CD1c-positive myeloid dendritic cell (primary cell): ENCODE measurements around the gene ANKRD39.
A peak's percentile ranks its signal among the peaks of the same experiment; 100 is the strongest.

Experiments used
- DNase-seq: peaks from one replicate; pipeline ENCODE4 v3.0.0-alpha.2; 2016; ENCODE audit errors: extremely low spot score

ANKRD39 gene

DNA sequence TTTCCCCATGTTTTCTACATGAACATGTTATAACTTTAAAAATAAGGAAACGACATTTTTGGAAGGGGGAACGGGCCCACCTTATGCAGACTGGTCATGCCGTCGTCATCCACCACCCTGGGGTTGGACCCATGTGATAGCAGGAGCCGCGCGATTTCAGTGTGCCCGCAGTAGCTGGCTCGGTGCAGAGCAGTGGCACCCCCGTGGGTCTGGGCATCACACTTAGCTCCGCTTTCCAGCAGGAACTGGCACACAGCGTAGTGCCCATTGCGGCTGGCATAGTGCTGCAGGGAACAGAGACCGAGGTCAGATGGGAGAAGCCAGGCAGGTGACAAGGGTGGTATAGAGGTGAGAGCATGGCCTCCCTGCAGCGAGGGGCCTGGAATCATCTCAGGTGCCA is 4.5 kb downstream of the ANKRD39 start:
- DNase-seq = no peak

GRCh38 chr2:96852667-96853066 is 5.1 kb downstream of the ANKRD39 start:
- no peak for DNase-seq

DNA sequence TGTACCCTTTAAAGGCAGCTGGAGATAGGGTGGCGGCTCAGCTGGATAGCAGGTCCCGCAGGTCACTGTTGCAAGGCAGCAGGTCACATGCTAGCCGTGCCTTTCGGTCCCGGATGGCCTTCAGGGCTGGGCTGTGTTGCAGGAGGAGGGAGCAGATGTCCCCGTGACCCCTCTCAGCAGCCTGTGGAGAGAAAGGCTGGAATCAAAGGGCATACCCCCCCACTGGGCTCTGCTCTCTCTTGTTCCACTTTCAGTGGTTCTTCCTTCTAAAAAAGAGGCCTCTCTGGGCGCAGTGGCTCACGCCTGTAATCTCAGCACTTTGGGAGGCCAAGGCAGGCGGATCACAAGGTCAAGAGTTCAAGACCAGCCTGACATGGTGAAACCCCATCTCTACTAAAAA is 9.6 kb downstream of the ANKRD39 start:
- no peak for DNase-seq

DNA sequence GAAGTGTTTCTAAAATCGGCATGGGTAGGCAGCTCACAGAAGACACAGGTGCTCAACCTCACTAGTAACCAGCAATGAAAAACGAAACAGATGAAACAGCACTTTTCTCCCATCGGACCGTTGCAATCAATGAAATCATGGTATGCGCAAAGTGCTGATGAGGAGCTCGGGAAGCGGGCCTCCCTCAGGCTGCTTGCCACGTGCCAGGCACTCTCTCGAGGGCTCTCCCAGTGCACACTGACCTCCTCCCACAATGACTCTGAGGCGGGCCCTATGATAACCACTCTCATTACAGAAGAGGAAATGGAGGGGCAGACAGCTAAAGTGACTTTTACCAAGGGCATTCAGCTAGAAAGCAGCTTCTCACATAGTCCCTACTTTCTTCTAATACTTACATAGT is 10.2 kb downstream of the ANKRD39 start:
- DNase-seq = no peak

- DNase-seq = no peak
These were observed 11.0 kb downstream of the ANKRD39 start for GRCh38 chr2:96846825-96847224.

DNA sequence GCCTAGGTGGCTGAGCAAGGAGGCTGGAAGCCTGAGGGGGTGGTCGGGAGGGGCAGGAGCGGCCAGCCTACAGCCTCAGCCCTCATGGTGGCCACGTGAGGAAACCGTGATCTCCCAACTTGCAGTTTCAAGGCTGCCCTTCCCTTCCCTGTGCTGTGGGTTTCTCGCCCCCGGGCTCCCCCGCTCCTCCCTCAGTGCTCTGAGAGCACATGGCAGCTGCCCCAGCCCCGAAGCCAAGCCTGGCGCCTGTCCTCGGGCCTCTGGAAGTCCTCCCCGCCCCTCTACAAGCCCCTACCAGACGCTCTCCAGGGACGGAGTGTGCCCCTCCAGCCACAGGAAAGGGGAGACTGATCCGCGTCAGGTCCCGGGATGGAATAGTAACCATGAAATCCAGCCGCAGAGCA is 13.4 kb downstream of the ANKRD39 start:
- DNase-seq = no peak

DNA sequence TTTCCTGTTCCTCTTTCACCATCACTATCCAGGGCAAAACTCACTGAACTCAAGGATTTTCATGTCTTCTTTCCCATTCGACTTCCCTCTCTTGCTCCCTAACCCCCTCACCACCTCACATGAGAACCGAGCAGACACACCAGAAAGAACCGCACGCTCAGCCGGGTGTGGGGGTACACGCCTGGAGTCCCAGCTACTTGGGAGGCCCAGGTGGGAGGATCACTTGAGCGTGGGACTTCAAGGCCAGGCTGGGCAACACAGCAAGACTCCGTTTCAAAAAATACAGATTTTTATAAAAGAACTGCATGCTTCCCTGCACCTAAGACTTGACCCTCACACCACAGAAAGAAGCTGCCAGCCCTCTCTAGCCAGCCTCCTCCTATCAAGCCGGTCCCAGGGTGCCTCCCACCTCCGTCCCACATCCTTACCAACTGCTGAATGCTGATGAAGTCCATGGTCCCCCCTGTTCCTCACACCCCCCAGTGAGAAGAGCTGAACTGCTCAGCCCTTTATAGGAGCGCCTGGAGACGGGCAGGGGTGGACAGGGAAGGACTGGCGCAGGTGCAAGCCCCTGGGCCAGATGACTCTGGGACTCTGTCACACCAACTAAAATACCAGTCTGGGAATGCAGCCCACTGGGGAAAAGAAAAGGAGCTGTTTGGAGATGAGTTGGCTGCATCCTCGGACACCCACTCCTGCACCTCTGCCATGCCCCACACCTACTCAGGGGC is 14.1 kb downstream of the ANKRD39 start, which contains the start of gene ANKRD23:
TSS of gene ANKRD23 (minus strand) at position 484 of the 731 bp plus-strand sequence. CDS start at position 455, 29 bp downstream.
- no peak for DNase-seq

- no peak for DNase-seq
These were observed 15.2 kb downstream of the ANKRD39 start for GRCh38 chr2:96842600-96842999.

DNA sequence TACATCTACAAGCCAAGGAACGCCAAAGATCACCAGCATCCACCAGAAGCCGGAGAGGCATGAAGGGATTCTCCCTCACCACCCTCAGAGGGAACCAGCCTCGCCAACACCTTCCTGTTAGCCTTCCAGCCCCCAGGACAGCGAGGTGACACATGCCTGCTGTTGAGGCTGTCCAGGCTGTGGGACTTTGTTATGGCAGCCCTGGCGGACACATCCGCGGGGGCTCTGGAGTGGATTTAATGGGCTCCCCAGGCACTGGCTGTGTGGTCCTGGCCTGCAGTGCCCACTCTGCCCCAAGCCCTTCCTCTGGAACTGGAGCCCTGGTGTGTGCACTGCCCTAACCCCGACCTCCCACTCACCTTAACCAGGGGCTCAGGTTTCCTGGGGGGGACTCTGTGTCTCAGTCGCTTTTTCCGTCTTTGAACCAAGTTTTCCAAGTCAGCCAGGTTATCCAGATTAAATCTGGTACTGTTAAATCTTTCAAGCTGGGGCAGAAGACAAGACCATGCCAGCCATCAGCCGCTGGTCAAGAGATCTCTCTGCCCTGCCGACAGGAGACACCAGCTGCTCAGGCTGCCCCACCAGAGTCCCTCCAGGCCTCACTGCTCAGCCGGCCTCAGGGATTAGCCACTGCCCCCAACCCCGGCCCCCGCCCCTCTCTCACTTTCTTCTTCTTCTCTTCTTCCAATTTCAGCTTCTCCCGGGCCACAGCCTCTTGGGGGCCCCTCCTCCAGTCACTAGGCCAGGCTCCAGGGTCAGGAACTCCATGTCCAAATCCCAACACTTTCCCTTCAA is 15.9 kb downstream of the ANKRD39 start:
- no peak for DNase-seq

DNA sequence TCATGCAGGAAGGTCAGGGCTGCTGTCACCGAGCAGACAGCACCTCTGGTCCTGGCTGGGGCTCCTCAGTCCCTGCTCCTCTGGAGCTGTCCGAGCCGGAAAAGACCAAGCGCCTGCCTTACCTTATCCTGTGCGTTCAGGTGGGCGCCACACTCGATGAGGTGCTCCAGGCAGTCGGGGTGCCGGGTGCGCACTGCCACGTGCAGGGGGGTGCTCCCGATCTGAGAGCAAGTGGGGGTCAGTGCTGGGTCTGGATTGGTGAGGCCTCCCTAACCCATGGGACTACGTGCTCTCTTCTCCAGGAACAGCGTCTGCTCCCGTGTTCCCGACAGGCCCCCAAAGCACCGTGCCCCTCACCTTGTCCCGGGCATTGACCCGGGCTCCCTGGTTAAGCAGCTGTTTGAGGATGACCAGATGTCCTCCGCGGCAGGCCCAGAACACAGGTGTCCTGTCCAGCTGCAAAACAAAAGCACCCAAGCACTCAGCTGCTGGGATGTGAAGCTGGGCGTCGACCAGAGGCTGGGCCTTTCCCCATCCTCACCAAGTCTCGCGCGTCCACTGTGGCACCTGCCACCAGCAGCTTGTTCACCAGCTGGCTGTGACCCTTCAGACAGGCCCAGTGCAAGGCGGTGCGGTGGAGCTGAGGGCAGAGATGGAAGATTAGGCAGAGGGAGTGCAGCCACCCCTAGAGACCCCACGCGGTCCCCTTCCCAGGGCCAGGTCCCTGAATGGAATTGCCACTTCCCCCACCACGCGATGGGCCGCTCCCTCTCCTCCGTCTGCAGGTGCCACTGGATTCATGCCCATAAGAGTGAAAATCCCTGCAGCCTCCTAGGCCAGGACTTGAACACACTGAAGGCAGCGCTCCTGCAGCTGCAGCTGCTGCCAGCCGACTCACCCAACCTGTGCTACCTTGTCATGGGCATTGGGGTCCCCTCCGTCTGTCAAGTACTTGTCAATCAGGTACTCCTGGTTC is 17.7 kb downstream of the ANKRD39 start:
- no peak for DNase-seq

- peak; percentile 62 for DNase-seq
These were observed 18.4 kb downstream of the ANKRD39 start for GRCh38 chr2:96839293-96839874.

DNA sequence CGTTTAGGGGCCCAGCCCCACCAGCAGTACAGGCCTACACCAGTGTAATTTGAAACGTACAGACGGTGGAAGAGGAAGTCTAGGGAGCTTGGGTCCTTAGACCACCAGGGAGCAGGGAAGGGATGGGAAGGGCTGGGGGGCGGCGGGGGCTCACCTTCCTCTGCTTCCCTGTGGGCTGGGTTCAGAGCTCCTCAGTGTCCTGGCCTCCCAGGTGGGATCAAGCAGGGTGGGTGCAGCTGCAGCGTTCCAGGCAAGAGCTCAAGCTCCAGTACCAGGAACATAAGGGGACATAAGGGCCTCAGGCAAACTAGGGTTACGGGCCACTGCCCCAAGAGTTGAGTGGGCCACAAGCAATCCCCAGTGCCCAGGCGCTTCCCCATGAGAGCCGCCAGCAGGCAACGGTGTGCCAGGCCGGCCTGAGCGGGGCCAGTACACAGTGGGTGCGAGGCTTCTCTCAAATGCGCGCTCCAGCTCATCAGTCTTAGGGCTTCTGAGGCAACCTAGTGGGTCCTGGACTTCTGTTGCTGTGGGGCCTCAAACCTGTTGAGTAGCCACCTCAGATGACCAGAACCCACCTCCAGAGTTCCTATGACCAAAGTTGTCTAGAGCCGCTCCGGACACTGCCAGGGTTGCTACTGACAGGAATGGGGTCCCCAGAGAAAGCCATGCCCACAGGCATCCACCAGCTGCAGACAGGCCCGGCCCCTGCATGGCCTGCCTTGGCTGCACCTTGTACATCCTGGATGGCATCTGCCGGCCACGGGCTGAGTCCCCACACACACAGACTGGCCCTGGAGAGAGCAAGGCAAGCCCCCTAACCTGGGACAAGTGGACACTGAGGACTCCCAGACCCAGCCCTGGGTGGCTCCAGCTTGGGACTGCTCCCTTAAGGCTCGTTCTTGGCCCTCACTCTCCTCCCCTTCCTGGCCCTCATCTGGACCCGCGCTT is 19.2 kb downstream of the ANKRD39 start:
- DNase-seq = no peak

GRCh38 chr2:96837575-96837974 is 20.2 kb downstream of the ANKRD39 start:
- no peak for DNase-seq

DNA sequence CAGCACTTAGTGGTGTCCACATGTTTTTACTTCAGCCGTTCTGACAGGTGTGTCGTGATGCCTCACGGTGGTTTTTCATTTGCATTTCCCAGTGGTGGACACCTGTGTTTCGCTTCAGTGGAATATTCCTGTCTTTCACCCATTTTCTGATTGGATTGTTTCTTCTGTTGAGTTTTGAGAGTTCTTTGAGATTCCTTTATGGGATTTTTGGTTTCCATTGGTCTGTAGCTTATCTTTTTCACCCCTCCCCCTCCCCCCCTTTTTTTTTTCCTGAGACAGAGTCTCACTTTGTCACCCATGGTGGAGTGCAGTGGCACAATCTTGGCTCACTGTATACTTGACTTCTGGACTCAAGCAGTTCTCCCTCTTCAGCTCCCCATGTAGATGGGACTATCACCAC is 22.0 kb downstream of the ANKRD39 start:
- no peak for DNase-seq

GRCh38 chr2:96832754-96833507 is 24.9 kb downstream of the ANKRD39 start:
- no peak for DNase-seq

- no peak for DNase-seq
These were observed 25.4 kb downstream of the ANKRD39 start for GRCh38 chr2:96832408-96832753.

- DNase-seq = no peak
These were observed 26.1 kb downstream of the ANKRD39 start for GRCh38 chr2:96831679-96832078.

DNA sequence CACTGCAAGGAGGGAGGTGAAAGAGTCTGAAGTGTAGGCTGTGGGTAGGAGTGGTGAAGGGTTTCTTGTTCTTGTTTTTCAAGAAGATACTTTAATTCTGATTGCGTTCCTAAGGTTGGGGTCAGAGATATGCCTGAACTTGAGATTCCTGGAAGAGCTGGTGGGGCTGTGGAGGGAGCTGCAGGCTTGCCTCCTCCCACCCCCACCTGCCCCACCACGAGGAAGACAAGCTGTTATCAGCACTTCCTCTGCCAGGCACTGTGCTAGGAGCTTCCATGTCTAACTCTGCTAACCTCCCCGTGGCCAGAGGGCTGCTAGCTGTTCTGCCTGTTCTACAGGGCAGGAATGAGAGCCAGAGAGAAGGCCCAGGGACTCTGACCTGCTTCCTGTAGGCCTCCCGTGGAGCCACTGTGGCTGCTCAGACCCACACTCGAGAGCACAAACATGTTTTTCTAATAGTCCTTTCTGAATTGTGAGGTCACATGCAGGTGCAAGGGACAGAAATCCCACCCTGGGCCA is 27.7 kb downstream of the ANKRD39 start:
- no peak for DNase-seq

DNA sequence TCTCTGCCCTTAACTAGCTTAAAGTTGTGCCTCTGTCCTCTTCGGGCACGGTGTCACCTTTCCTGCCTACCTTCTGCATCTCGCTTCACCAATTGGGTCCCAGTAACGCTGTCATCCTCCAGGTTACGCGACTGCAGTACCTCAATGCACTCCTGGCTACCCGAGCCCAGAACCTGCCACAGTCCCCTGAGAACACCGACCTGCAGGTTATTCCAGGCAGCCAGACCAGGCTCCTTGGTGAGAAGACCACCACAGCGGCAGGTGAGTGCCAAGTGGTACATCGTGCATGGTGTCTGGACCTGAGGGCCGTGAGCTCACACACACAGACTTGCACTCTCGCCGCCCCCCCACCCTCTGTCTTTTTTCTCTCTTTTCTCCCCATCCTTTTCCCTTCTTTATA is 28.9 kb downstream of the ANKRD39 start:
- DNase-seq = no peak

GRCh38 chr2:96828436-96828835 is 29.4 kb downstream of the ANKRD39 start:
- no peak for DNase-seq
